Neural progenitor cell (in vitro differentiated cells): ENCODE measurements around the gene EXOC3L2. TPM values are rescaled to one million over a fixed set of nuclear protein-coding genes. Genes with fewer than 3 reads are reported as not detected.
"Not testable (repeated sequence)": the region's sequence is repeated elsewhere in the genome, so short reads cannot be mapped to it uniquely, and the experiment has no call there.

Source experiments
- DNase-seq: peaks from one replicate; pipeline ENCODE4 v3.0.0-alpha.2; 2016; ENCODE audit warnings: low spot score
- H2AFZ ChIP-seq: fragments of 200-600 bp; sonication (generic); replicated peaks from 2 replicates; pipeline ENCODE4 v1.6.1; 2016; ENCODE audit warnings: antibody characterized with exemption
- H3F3A ChIP-seq: fragments of 200-600 bp; sonication (generic); 2 replicates; pipeline ENCODE4 v1.6.1; 2016; ENCODE audit warnings: antibody characterized with exemption, low read depth
- H3K27ac ChIP-seq: fragments of 200-600 bp; sonication (generic); 2 replicates; pipeline ENCODE4 v1.5.1; 2016; ENCODE audit warnings: mild to moderate bottlenecking
- H3K27me3 ChIP-seq: fragments of 200-600 bp; sonication (generic); 2 replicates; pipeline ENCODE4 v1.6.1; 2016; ENCODE audit warnings: mild to moderate bottlenecking, moderate library complexity
- H3K36me3 ChIP-seq: fragments of 200-600 bp; sonication (generic); 2 replicates; pipeline ENCODE4 v1.5.1; 2016
- H3K4me1 ChIP-seq: fragments of 200-600 bp; sonication (generic); 2 replicates; pipeline ENCODE4 v1.6.1; 2016; ENCODE audit warnings: mixed run types
- H3K4me2 ChIP-seq: fragments of 200-600 bp; sonication (generic); 2 replicates; pipeline ENCODE4 v1.6.1; 2016
- H3K4me3 ChIP-seq: fragments of 200-600 bp; sonication (generic); 2 replicates; pipeline ENCODE4 v1.5.1; 2016
- H3K79me2 ChIP-seq: fragments of 200-600 bp; sonication (generic); 2 replicates; pipeline ENCODE4 v1.6.1; 2016; ENCODE audit warnings: low read depth
- H3K9ac ChIP-seq: fragments of 200-600 bp; sonication (generic); 2 replicates; pipeline ENCODE4 v1.6.1; 2016
- H3K9me3 ChIP-seq: fragments of 200-600 bp; sonication (generic); 2 replicates; pipeline ENCODE4 v1.5.1; 2016; ENCODE audit warnings: low read depth
- H4K20me1 ChIP-seq: fragments of 200-600 bp; sonication (generic); 2 replicates; pipeline ENCODE4 v1.6.1; 2016; ENCODE audit warnings: low read depth
- H3K27ac Mint-ChIP-seq: 3 replicates; pipeline ENCODE4 v1.8.0; 2021; ENCODE audit warnings: mixed read lengths
- H3K27me3 Mint-ChIP-seq: 2 replicates; pipeline ENCODE4 v1.8.0; 2022; ENCODE audit warnings: low read depth, mild to moderate bottlenecking, inconsistent platforms, moderate library complexity, mixed read lengths; ENCODE audit not compliant: insufficient read depth
- H3K36me3 Mint-ChIP-seq: 3 replicates; pipeline ENCODE4 v1.8.0; 2021; ENCODE audit warnings: mixed read lengths
- H3K4me1 Mint-ChIP-seq: 3 replicates; pipeline ENCODE4 v1.8.0; 2021; ENCODE audit warnings: mixed read lengths
- H3K4me3 Mint-ChIP-seq: 3 replicates; pipeline ENCODE4 v1.8.0; 2021; ENCODE audit warnings: mild to moderate bottlenecking, moderate library complexity, mixed read lengths
- H3K9me3 Mint-ChIP-seq: 3 replicates; pipeline ENCODE4 v1.8.0; 2020; ENCODE audit warnings: mixed read lengths
- CTCF ChIP-seq: fragments of 200-600 bp; sonication (generic); IDR thresholded peaks from 2 replicates; pipeline ENCODE4 v1.5.1; 2017; ENCODE audit warnings: antibody characterized with exemption, mild to moderate bottlenecking
- EZH2 ChIP-seq: fragments of 200-600 bp; sonication (generic); IDR thresholded peaks from 2 replicates; pipeline ENCODE4 v1.6.1; 2017; ENCODE audit warnings: antibody characterized with exemption, mild to moderate bottlenecking, moderate library complexity
- EZH2phosphoT487 ChIP-seq: fragments of 200-600 bp; sonication (generic); IDR thresholded peaks from 2 replicates; pipeline ENCODE4 v1.6.1; 2017; ENCODE audit warnings: antibody characterized with exemption
- total RNA-seq: library from RNA; depleted of rRNA; stranded (reverse); fragments of >200 nt; gene quantifications from 2 replicates; pipeline ENCODE4 v1.2.3, GENCODE V29; 2015; ENCODE audit warnings: low replicate concordance

EXOC3L2 gene
- total RNA-seq, 1 donor from 2014 or later, result not detected

GRCh38 chr19:45235485-45235884 is 9.7 kb downstream of the EXOC3L2 start:
- no peaks in the 10 kb centered on the region for H4K20me1 ChIP-seq
- H3K27ac Mint-ChIP-seq, result no peak overlapping the region
- H3K36me3 Mint-ChIP-seq, result peaks cover 6% of the 10 kb centered on the region
- H3K9me3 Mint-ChIP-seq, result peaks cover 10% of the 10 kb centered on the region
- H3K79me2 ChIP-seq, result no peaks in the 10 kb centered on the region
- H3K27me3 Mint-ChIP-seq, result peaks cover 53% of the 10 kb centered on the region
- TF ChIP-seq EZH2 (no peak), EZH2phosphoT487 (no peak), CTCF (no peak)
- H3K36me3 ChIP-seq, result no peaks in the 10 kb centered on the region
- no peak overlapping the region for H3K9ac ChIP-seq
- no peaks in the 10 kb centered on the region for H3F3A ChIP-seq
- no peak overlapping the region for H3K4me2 ChIP-seq
- H3K27me3 ChIP-seq, result peaks cover 84% of the 10 kb centered on the region
- H3K4me1 ChIP-seq, result no peaks in the 10 kb centered on the region
- H3K4me3 Mint-ChIP-seq, result no peak overlapping the region
- peaks cover 4% of the 10 kb centered on the region for H3K4me1 Mint-ChIP-seq
- H2AFZ ChIP-seq, result no peak overlapping the region
- no peak overlapping the region for H3K27ac ChIP-seq
- no peak for DNase-seq
- H3K9me3 ChIP-seq, result no peaks in the 10 kb centered on the region
- no peak overlapping the region for H3K4me3 ChIP-seq

- Histone ChIP-seq H3K9me3 (no peaks in the 10 kb centered on the region), H3F3A (no peaks in the 10 kb centered on the region), H3K27ac (no peak overlapping the region), H3K27me3 (peaks cover 94% of the 10 kb centered on the region), H4K20me1 (no peaks in the 10 kb centered on the region), H3K4me1 (no peaks in the 10 kb centered on the region), H3K79me2 (no peaks in the 10 kb centered on the region), H3K36me3 (no peaks in the 10 kb centered on the region), H2AFZ (peak overlapping the region; percentile 93), H3K9ac (no peak overlapping the region), H3K4me2 (peak overlapping the region; percentile 49), H3K4me3 (peak overlapping the region; percentile 26)
- peaks cover 50% of the 10 kb centered on the region for H3K27me3 Mint-ChIP-seq
- peak; percentile 65 for DNase-seq
- peaks cover 4% of the 10 kb centered on the region for H3K4me1 Mint-ChIP-seq
- H3K36me3 Mint-ChIP-seq, result peaks cover 6% of the 10 kb centered on the region
- TF ChIP-seq CTCF (no peak), EZH2 (peak; percentile 94), EZH2phosphoT487 (peak; percentile 72)
- H3K27ac Mint-ChIP-seq, result no peak overlapping the region
- H3K4me3 Mint-ChIP-seq, result no peak overlapping the region
- peaks cover 10% of the 10 kb centered on the region for H3K9me3 Mint-ChIP-seq
These were observed 10.9 kb downstream of the EXOC3L2 start for GRCh38 chr19:45234089-45234869.

GRCh38 chr19:45231891-45232290 is 13.3 kb downstream of the EXOC3L2 start:
- Histone ChIP-seq H3K79me2 (no peaks in the 10 kb centered on the region), H3K36me3 (no peaks in the 10 kb centered on the region), H3K9me3 (no peaks in the 10 kb centered on the region), H3K4me1 (no peaks in the 10 kb centered on the region), H3K27ac (no peak overlapping the region), H3F3A (no peaks in the 10 kb centered on the region), H2AFZ (no peak overlapping the region), H3K4me2 (no peak overlapping the region), H3K9ac (no peak overlapping the region), H3K4me3 (no peak overlapping the region), H4K20me1 (no peaks in the 10 kb centered on the region), H3K27me3 (peaks cover 88% of the 10 kb centered on the region)
- TF ChIP-seq EZH2phosphoT487 (no peak), EZH2 (no peak), CTCF (no peak)
- H3K27me3 Mint-ChIP-seq, result peaks cover 40% of the 10 kb centered on the region
- H3K9me3 Mint-ChIP-seq, result peaks cover 10% of the 10 kb centered on the region
- no peak overlapping the region for H3K4me3 Mint-ChIP-seq
- H3K27ac Mint-ChIP-seq, result no peak overlapping the region
- H3K4me1 Mint-ChIP-seq, result peaks cover 4% of the 10 kb centered on the region
- peaks cover 6% of the 10 kb centered on the region for H3K36me3 Mint-ChIP-seq
- DNase-seq, result no peak

- not testable (repeated sequence) for H3K4me2 ChIP-seq, H3K9ac ChIP-seq, H3K27ac ChIP-seq, H2AFZ ChIP-seq, H3K9me3 Mint-ChIP-seq, H3K4me3 ChIP-seq, H3K9me3 ChIP-seq, H3K4me3 Mint-ChIP-seq, H4K20me1 ChIP-seq, DNase-seq, H3K79me2 ChIP-seq, H3K36me3 Mint-ChIP-seq, H3F3A ChIP-seq, H3K4me1 ChIP-seq, H3K36me3 ChIP-seq, H3K4me1 Mint-ChIP-seq, H3K27ac Mint-ChIP-seq
- peaks cover 21% of the 10 kb centered on the region for H3K27me3 Mint-ChIP-seq
- H3K27me3 ChIP-seq, result peaks cover 61% of the 10 kb centered on the region
These were observed 16.2 kb downstream of the EXOC3L2 start for GRCh38 chr19:45229056-45229455.
